HL-60 (cell line): ENCODE results near the gene TMEM184A.

ENCODE experiments used
- DNase-seq, 2 experiments: peaks; one replicate each; pipeline ENCODE4 v3.0.0-alpha.2; 2010 to 2020; ENCODE audit warnings: low read depth in 1 of 2, low spot score in 1 of 2
- H3K27ac ChIP-seq: fragments of 250-450 bp; sonication (Bioruptor Pico); replicated peaks from 2 replicates; pipeline ENCODE4 v1.5.1; 2020; ENCODE audit warnings: mild to moderate bottlenecking, moderate library complexity
- H3K27me3 ChIP-seq: fragments of 250-450 bp; sonication (Bioruptor Pico); 2 replicates; pipeline ENCODE4 v1.5.1; 2021; ENCODE audit warnings: mild to moderate bottlenecking, moderate library complexity; ENCODE audit not compliant: insufficient read depth, poor library complexity, severe bottlenecking
- H3K4me3 ChIP-seq: replicated peaks from 2 replicates; pipeline ENCODE4 v1.5.1; 2011; ENCODE audit warnings: mild to moderate bottlenecking, control low read depth, low read length; ENCODE audit not compliant: insufficient read depth
- CTCF ChIP-seq: IDR thresholded peaks from one replicate; pipeline ENCODE4 v1.5.1; 2011; ENCODE audit warnings: low read length, control low read depth, inconsistent platforms; ENCODE audit not compliant: insufficient read depth
- GABPA ChIP-seq: IDR thresholded peaks from 2 replicates; pipeline ENCODE4 v1.6.1; 2012; ENCODE audit warnings: low read depth
- POLR2AphosphoS5 ChIP-seq: IDR thresholded peaks from 2 replicates; pipeline ENCODE4 v1.6.1; 2012; ENCODE audit warnings: low read depth
- REST ChIP-seq: IDR thresholded peaks from 2 replicates; pipeline ENCODE4 v1.6.1; 2012; ENCODE audit warnings: low read depth; ENCODE audit not compliant: insufficient replicate concordance
- SPI1 ChIP-seq: IDR thresholded peaks from 2 replicates; pipeline ENCODE4 v1.6.1; 2012; ENCODE audit warnings: low read depth, mild to moderate bottlenecking, borderline replicate concordance

The TMEM184A gene

GRCh38 chr7:1498370-1499305 is 57.4 kb downstream of the TMEM184A start:
- no peaks in the 10 kb centered on the region for H3K27me3 ChIP-seq
- TF ChIP-seq REST: no peak
- no peak for TF ChIP-seq SPI1
- no peak for TF ChIP-seq CTCF
- TF ChIP-seq POLR2AphosphoS5: no peak
- no peak for TF ChIP-seq GABPA
- no peak for DNase-seq
- H3K27ac ChIP-seq: no peak overlapping the region
- H3K4me3 ChIP-seq: no peak overlapping the region

GRCh38 chr7:1497293-1497927 is 58.6 kb downstream of the TMEM184A start:
- Histone ChIP-seq H3K27me3 (no peaks in the 10 kb centered on the region), H3K4me3 (no peak overlapping the region), H3K27ac (no peak overlapping the region)
- TF ChIP-seq POLR2AphosphoS5 (no peak), CTCF (no peak), GABPA (no peak), SPI1 (no peak), REST (no peak)
- DNase-seq: no peak

GRCh38 chr7:1496531-1497292 is 59.3 kb downstream of the TMEM184A start:
- H3K4me3 ChIP-seq: no peak overlapping the region
- DNase-seq: no peak
- no peak for TF ChIP-seq GABPA
- TF ChIP-seq POLR2AphosphoS5: no peak
- TF ChIP-seq CTCF: no peak
- no peak for TF ChIP-seq REST
- TF ChIP-seq SPI1: no peak

More at GRCh38 chr7:1496531-1497292, 59.3 kb downstream of the TMEM184A start:
- H3K27me3 ChIP-seq: no peaks in the 10 kb centered on the region
- no peak overlapping the region for H3K27ac ChIP-seq
